Large intestine (tissue), 3 donors: Measurements from ENCODE around the gene KRT32. TPM values are rescaled to one million over a fixed set of nuclear protein-coding genes. Genes with fewer than 3 reads are reported as not detected.

Experiments
- DNase-seq, 2 donors: peaks; one replicate each; pipeline versions ENCODE4 v3.0.0 to v3.0.0-alpha.2; 2013
- H3K27ac ChIP-seq: one replicate; pipeline ENCODE4 v1.5.1; 2013; ENCODE audit warnings: low read length
- H3K27me3 ChIP-seq: 2 replicates; pipeline ENCODE4 v1.6.1; 2013; ENCODE audit warnings: low read length; ENCODE audit not compliant: control insufficient read depth, insufficient read depth
- H3K36me3 ChIP-seq: 2 replicates; pipeline ENCODE4 v1.6.1; 2013; ENCODE audit warnings: low read length; ENCODE audit not compliant: control insufficient read depth, insufficient read depth
- H3K4me1 ChIP-seq: one replicate; pipeline ENCODE4 v1.6.1; 2013; ENCODE audit warnings: low read length; ENCODE audit not compliant: control insufficient read depth, insufficient read depth
- H3K4me3 ChIP-seq: one replicate; pipeline ENCODE4 v1.5.1; 2013; ENCODE audit warnings: low read length
- H3K9me3 ChIP-seq: one replicate; pipeline ENCODE4 v1.6.1; 2013; ENCODE audit warnings: mild to moderate bottlenecking, low read depth, low read length, moderate library complexity; ENCODE audit not compliant: control insufficient read depth
- WGBS: methylation state at CpG from one replicate; pipeline ENCODE4 v1.1.5; 2013; ENCODE audit warnings: low lambda C conversion rate; ENCODE audit not compliant: insufficient coverage; 5-methylcytosine and 5-hydroxymethylcytosine counted together
- polyA plus RNA-seq: library from polyadenylated mRNA; unstranded; fragments of 120-200 nt; gene quantifications from one replicate; pipeline ENCODE4 v1.2.1, GENCODE V29; 2013

Gene KRT32
- polyA plus RNA-seq, 1 donor: not detected

DNA sequence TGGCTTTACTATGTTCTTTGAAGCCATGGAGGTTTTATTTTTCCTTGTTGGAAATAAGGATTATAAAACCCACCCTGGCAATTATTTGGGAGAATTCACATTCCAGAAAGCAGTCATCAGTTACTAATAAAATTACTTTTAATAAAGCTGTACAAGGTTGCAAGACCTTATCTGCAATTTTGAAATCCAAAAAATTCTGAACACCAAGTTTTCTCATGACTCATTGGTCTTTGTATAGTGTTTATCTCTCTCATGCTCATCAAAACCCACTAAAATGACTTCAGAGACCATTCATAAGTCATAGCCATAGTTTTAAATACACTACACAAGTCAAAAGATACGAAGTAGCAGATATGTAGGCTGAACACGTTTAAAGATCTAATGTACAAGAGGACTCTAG, 20.4 kb downstream of the KRT32 start:
- no CpG with 5 or more reads among the region's 2 CpGs for WGBS
- no peaks in the 10 kb centered on the region for H3K36me3 ChIP-seq
- peaks cover 29% of the 10 kb centered on the region for H3K27me3 ChIP-seq
- H3K9me3 ChIP-seq: no peaks in the 10 kb centered on the region
- no peak overlapping the region for H3K4me3 ChIP-seq
- no peak for DNase-seq
- H3K4me1 ChIP-seq: no peaks in the 10 kb centered on the region
- H3K27ac ChIP-seq: no peak overlapping the region

DNA sequence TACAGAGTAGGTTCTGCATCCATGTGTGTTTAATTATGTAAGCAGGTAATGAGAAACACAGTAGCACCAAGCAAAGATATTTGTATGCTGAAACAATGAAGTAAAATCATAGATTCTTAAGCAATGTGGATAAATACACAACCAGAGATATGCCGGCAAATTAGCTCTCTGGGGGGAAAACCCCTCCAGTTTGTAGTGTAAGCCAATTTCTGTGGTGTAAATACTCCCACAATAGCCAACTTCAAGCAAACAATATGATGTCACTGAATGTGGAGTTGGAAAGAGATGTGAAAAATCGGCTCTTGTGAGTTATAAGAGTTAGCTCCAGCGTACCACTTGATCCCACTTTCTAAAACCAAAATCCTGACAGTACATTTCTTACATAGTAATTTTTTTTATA, 22.5 kb downstream of the KRT32 start:
- WGBS: 71% methylated on average over 2 of the region's 3 CpGs
- Histone ChIP-seq H3K4me1 (no peaks in the 10 kb centered on the region), H3K9me3 (no peaks in the 10 kb centered on the region), H3K27ac (no peak overlapping the region), H3K27me3 (peaks cover 33% of the 10 kb centered on the region), H3K4me3 (no peak overlapping the region), H3K36me3 (no peaks in the 10 kb centered on the region)
- no peak for DNase-seq

DNA sequence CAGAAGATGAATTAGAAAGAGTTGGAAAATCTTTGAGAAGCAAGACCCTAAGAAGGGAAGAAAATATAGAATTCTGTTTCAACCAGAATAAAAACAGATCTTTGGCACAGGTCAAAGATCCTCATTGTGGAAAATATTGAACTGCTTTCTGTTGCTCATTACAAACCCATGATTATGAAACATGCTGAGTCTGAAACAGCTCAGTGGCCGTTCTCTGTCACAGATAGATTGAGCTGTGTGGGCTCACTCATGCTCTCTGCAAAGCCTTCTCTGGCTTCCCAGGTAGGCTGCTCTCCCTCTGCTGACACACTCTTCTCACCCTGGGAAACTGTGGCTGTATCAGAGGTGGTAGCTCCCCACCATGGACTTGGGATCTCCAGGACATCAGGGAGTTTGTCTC, 23.0 kb downstream of the KRT32 start:
- DNase-seq: no peak
- H3K4me1 ChIP-seq: no peaks in the 10 kb centered on the region
- H3K4me3 ChIP-seq: no peak overlapping the region
- H3K9me3 ChIP-seq: no peaks in the 10 kb centered on the region
- no peaks in the 10 kb centered on the region for H3K36me3 ChIP-seq
- peaks cover 33% of the 10 kb centered on the region for H3K27me3 ChIP-seq
- no peak overlapping the region for H3K27ac ChIP-seq
- WGBS: no CpG with 5 or more reads among the region's 1 CpG

DNA sequence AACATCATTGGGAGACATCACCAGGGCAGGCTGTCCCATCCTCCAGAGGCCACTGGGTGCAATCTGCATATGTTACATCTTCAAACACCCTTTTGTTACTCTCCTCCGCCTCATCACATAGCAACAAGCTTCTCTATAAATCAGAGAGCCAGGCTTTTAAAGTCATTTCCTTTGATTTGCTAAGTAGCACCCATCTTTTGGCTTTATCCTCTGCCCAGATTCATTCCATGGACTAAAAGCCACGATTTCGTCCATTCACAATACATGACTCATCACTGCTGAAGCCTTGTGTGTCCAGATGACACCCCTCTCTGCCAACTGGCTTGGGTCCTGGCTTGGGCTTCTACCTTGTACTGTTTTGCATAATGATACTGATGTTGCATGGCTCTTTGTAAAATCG, 24.4 kb downstream of the KRT32 start:
- DNase-seq: no peak
- Histone ChIP-seq H3K27ac (no peak overlapping the region), H3K4me3 (no peak overlapping the region), H3K9me3 (no peaks in the 10 kb centered on the region), H3K27me3 (peaks cover 29% of the 10 kb centered on the region), H3K4me1 (no peaks in the 10 kb centered on the region), H3K36me3 (no peaks in the 10 kb centered on the region)
- no CpG with 5 or more reads among the region's 4 CpGs for WGBS

DNA sequence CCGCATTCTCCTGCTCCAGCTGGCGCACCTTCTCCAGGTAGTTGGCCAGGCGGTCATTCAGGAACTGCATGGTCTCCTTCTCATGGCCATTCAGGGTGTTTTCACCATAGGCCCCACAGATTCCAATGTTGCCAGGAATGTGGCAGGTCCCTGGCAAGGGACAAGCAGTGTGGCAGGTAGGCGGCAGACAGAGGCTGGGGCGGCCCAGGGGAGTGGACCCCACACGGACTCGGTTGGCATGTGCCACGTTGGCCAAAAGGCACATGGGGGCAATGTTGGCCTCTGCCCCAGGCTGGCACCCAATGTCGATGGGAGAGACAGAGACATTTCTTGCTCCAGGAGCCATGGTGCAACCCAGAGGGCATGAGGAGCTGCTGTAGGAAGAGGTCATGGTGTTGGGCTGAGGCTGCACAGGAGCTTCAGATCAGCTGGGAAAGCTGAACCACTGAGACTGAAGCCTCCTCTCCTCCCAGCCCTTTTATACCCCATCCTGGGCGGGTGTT, 26.6 kb downstream of the KRT32 start, which contains the start of gene KRT38:
Gene KRT38, minus strand, starts transcription at position 453 of the 503 bp plus-strand sequence. Its CDS starts 62 bp downstream, at position 391.
- DNase-seq: no peak
- H3K27ac ChIP-seq: no peak within 1 kb of the TSS
- H3K4me1 ChIP-seq: no peaks in the 10 kb centered on the region
- H3K36me3 ChIP-seq: no peaks in the 10 kb centered on the region
- H3K4me3 ChIP-seq: no peak within 1 kb of the TSS
- WGBS: no CpG with 5 or more reads among the region's 10 CpGs
- H3K9me3 ChIP-seq: no peaks in the 10 kb centered on the region
- H3K27me3 ChIP-seq: peaks cover 25% of the 10 kb centered on the region

DNA sequence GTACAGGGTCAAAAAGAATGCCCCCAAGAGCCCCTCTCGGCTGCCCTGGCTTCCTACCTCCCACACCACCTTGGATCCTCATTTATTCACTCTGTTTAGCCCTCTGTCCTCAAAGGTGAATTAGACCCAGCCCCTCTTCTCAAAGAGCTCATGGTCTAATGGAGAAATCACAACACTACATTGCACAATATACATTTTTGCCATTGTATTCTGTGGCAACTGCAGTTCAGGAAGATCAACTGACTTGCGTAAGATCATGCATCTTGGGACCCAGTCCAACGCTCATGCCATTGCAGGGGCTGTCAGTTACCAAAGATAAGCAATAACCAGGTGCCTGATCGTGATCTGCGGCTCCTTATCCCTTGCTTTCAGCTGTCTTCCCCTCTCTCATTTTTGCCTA, 27.8 kb downstream of the KRT32 start:
- H3K4me1 ChIP-seq: no peaks in the 10 kb centered on the region
- no peak overlapping the region for H3K4me3 ChIP-seq
- no peaks in the 10 kb centered on the region for H3K9me3 ChIP-seq
- no peaks in the 10 kb centered on the region for H3K36me3 ChIP-seq
- no peak overlapping the region for H3K27ac ChIP-seq
- DNase-seq: no peak
- WGBS: 100% methylated on average over 1 of the region's 5 CpGs
- peaks cover 19% of the 10 kb centered on the region for H3K27me3 ChIP-seq

DNA sequence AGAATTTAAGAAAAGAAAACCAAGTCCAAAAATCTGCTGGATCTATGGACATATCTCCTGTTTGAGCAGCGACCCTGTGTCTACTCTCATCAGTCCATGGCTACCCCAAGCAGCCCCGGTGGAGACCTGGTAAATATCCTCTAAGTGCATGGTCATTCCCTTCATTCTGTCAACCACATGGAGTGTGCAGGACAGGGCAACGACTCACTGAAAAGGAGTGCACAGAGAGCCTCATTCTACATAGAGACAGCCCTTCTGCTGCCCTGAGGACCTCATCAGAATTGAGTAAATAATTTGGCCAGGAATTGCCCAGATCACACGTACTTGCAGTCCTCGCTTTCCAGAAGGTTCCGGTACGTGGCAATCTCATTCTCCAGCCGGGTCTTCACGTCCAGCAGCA, 29.4 kb downstream of the KRT32 start:
- no peaks in the 10 kb centered on the region for H3K9me3 ChIP-seq
- no peak for DNase-seq
- no CpG with 5 or more reads among the region's 9 CpGs for WGBS
- H3K27me3 ChIP-seq: peaks cover 13% of the 10 kb centered on the region
- H3K4me3 ChIP-seq: no peak overlapping the region
- H3K4me1 ChIP-seq: no peaks in the 10 kb centered on the region
- no peaks in the 10 kb centered on the region for H3K36me3 ChIP-seq
- no peak overlapping the region for H3K27ac ChIP-seq

DNA sequence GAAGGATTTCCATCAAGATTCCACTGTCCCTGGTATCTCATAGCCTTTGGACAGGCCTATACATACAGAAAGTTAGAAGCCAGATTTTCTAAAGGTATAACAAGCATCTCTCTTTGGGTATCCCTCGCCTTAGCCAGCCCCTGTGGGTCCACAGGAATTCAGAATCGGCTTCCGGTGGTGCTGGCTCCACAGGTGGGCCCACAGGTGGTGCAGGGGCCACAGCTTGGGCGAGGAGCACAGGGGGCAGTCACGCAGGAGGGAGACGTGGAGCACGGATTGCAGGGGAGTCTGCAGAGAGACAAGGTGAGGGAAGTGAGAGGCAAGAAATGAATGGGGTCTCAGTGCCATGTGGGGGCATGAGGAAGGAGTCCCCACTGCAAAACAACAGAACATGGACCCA, 29.9 kb downstream of the KRT32 start:
- Histone ChIP-seq H3K4me3 (no peak overlapping the region), H3K4me1 (no peaks in the 10 kb centered on the region), H3K27ac (no peak overlapping the region), H3K27me3 (peaks cover 12% of the 10 kb centered on the region), H3K36me3 (no peaks in the 10 kb centered on the region), H3K9me3 (no peaks in the 10 kb centered on the region)
- DNase-seq: no peak
- no CpG with 5 or more reads among the region's 7 CpGs for WGBS

DNA sequence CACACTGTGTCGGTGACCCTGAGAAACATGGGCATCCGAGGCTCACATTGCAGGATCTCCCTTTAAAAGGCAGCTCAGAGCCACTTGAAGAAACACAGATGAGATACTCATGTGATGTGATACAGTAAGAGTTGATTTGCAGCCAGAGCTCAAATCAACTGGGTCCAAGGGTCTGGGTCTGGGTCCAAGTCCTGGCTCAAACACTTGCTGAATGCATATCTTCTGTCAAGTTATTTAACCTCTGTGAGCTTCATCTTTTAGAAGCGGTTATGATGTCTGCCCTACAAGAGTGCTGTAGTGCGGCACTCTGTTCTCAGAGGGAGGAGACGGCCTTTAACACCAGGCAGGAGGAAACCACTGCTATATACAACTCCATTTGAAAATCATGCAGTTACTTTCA, 32.8 kb downstream of the KRT32 start:
- H3K4me3 ChIP-seq: no peak overlapping the region
- no peak overlapping the region for H3K27ac ChIP-seq
- no peaks in the 10 kb centered on the region for H3K4me1 ChIP-seq
- H3K9me3 ChIP-seq: no peaks in the 10 kb centered on the region
- DNase-seq: peak in 1 of 2 donors; percentile 34
- H3K36me3 ChIP-seq: no peaks in the 10 kb centered on the region
- peaks cover 16% of the 10 kb centered on the region for H3K27me3 ChIP-seq
- WGBS: no CpG with 5 or more reads among the region's 5 CpGs

DNA sequence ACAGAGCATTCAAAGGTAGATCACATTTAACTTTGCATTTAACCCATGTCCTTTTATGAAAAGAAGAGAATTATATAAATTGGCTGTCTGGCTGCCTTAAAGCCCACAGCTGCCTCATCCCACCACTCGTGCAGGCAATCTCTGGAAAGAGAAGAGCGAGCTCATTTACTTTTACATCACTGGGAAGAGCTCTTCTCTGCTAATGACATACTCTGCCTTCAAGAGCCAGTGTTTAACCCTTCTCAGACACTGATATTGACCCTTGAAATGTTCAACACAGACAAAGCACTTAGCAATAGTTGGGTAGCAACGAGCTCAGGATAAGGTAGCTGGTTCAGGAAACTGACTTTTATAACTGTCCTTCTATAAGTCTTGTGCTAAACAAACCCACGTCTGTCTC, 33.2 kb downstream of the KRT32 start:
- H3K4me1 ChIP-seq: no peaks in the 10 kb centered on the region
- no CpG with 5 or more reads among the region's 4 CpGs for WGBS
- no peak for DNase-seq
- H3K27me3 ChIP-seq: peaks cover 16% of the 10 kb centered on the region
- no peaks in the 10 kb centered on the region for H3K9me3 ChIP-seq
- H3K4me3 ChIP-seq: no peak overlapping the region
- H3K27ac ChIP-seq: no peak overlapping the region
- no peaks in the 10 kb centered on the region for H3K36me3 ChIP-seq

DNA sequence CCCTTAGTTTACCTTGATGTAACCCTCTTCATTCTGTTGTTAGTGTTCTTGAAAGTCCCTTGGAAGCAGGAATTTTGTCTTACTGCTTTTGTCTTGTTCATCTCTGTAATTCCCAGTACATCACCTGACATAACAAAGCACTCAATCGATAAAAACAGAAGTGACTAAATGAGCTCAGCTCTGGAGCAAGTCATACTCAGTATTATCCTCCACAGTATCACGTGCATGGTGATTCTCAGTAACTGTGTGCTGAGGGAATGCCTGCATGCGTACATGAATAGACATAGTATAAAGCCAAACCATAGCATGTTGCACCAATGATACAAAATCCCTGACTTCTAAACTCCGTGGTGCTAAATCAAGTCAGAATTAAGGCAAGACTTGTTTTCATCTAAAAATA, 33.6 kb downstream of the KRT32 start:
- H3K9me3 ChIP-seq: no peaks in the 10 kb centered on the region
- 0% methylated on average over 1 of the region's 4 CpGs for WGBS
- no peak for DNase-seq
- no peak overlapping the region for H3K4me3 ChIP-seq
- H3K4me1 ChIP-seq: no peaks in the 10 kb centered on the region
- peaks cover 16% of the 10 kb centered on the region for H3K27me3 ChIP-seq
- no peaks in the 10 kb centered on the region for H3K36me3 ChIP-seq
- H3K27ac ChIP-seq: no peak overlapping the region
